Measurements from ENCODE around the gene CCRL2. TPM values are rescaled to one million over a fixed set of nuclear protein-coding genes. Genes with fewer than 3 reads are reported as not detected.

The CCRL2 gene
- 1.6 TPM for total RNA-seq

- Histone ChIP-seq H3K9me3 (ENCODE audit: control insufficient read depth in 3 of 3, low read length in 3 of 3) (no peaks in the 10 kb centered on the region), H3K9ac (ENCODE audit: low read depth in 1 of 3, low read length in 3 of 3) (peak within 1 kb of the TSS; percentile 54 to 77 (median 62)), H3K4me3 (ENCODE audit: low read length in 3 of 3) (peak within 1 kb of the TSS; percentile 48 to 60 (median 53)), H3K4me1 (ENCODE audit: control insufficient read depth in 3 of 3, insufficient read depth in 3 of 3, low read length in 3 of 3) (peaks cover 20 to 29% (median 22%) of the 10 kb centered on the region in 3 donors), H3K36me3 (ENCODE audit: control insufficient read depth in 3 of 3, insufficient read depth in 3 of 3, low read length in 3 of 3) (no peaks in the 10 kb centered on the region), H3K27me3 (ENCODE audit: control insufficient read depth in 3 of 3, insufficient read depth in 3 of 3, low read length in 3 of 3) (no peaks in the 10 kb centered on the region), H3K27ac (ENCODE audit: low read depth, low read length) (peak within 1 kb of the TSS; percentile 78)
Measured at GRCh38 chr3:46406788-46407611, at the start of gene CCRL2, which contains the start of gene CCR5AS. Gene CCRL2, plus strand, starts transcription at chr3:46407259. Its CDS starts 821 bp downstream, at chr3:46408080. Gene CCR5AS, minus strand, starts transcription at chr3:46407066.

- H3K27ac ChIP-seq (ENCODE audit: low read depth, low read length) = no peak overlapping the region
- no peaks in the 10 kb centered on the region for H3K9me3 ChIP-seq (ENCODE audit: control insufficient read depth in 3 of 3, low read length in 3 of 3)
- no peak overlapping the region for H3K9ac ChIP-seq (ENCODE audit: low read depth in 1 of 3, low read length in 3 of 3)
- H3K27me3 ChIP-seq (ENCODE audit: control insufficient read depth in 3 of 3, insufficient read depth in 3 of 3, low read length in 3 of 3) = no peaks in the 10 kb centered on the region
- H3K36me3 ChIP-seq (ENCODE audit: control insufficient read depth in 3 of 3, insufficient read depth in 3 of 3, low read length in 3 of 3) = no peaks in the 10 kb centered on the region
- H3K4me1 ChIP-seq (ENCODE audit: control insufficient read depth in 3 of 3, insufficient read depth in 3 of 3, low read length in 3 of 3) = peaks cover 0 to 8% (median 5%) of the 10 kb centered on the region in 3 donors
- no peak overlapping the region for H3K4me3 ChIP-seq (ENCODE audit: low read length in 3 of 3)
Measured at GRCh38 chr3:46358466-46358865, 48.6 kb upstream of the CCRL2 start.

- Histone ChIP-seq H3K27ac (ENCODE audit: low read depth, low read length) (peak overlapping the region; percentile 7), H3K4me1 (ENCODE audit: control insufficient read depth in 3 of 3, insufficient read depth in 3 of 3, low read length in 3 of 3) (peaks cover 0 to 8% (median 5%) of the 10 kb centered on the region in 3 donors), H3K27me3 (ENCODE audit: control insufficient read depth in 3 of 3, insufficient read depth in 3 of 3, low read length in 3 of 3) (no peaks in the 10 kb centered on the region), H3K36me3 (ENCODE audit: control insufficient read depth in 3 of 3, insufficient read depth in 3 of 3, low read length in 3 of 3) (no peaks in the 10 kb centered on the region), H3K9me3 (ENCODE audit: control insufficient read depth in 3 of 3, low read length in 3 of 3) (no peaks in the 10 kb centered on the region), H3K4me3 (ENCODE audit: low read length in 3 of 3) (no peak overlapping the region), H3K9ac (ENCODE audit: low read depth in 1 of 3, low read length in 3 of 3) (no peak overlapping the region)
Measured at GRCh38 chr3:46359733-46360493, 47.1 kb upstream of the CCRL2 start.

- Histone ChIP-seq H3K4me3 (ENCODE audit: low read length in 3 of 3) (no peak overlapping the region), H3K27ac (ENCODE audit: low read depth, low read length) (no peak overlapping the region), H3K4me1 (ENCODE audit: control insufficient read depth in 3 of 3, insufficient read depth in 3 of 3, low read length in 3 of 3) (peaks cover 0 to 8% (median 5%) of the 10 kb centered on the region in 3 donors), H3K9me3 (ENCODE audit: control insufficient read depth in 3 of 3, low read length in 3 of 3) (no peaks in the 10 kb centered on the region), H3K9ac (ENCODE audit: low read depth in 1 of 3, low read length in 3 of 3) (no peak overlapping the region), H3K36me3 (ENCODE audit: control insufficient read depth in 3 of 3, insufficient read depth in 3 of 3, low read length in 3 of 3) (no peaks in the 10 kb centered on the region), H3K27me3 (ENCODE audit: control insufficient read depth in 3 of 3, insufficient read depth in 3 of 3, low read length in 3 of 3) (no peaks in the 10 kb centered on the region)
Measured at GRCh38 chr3:46360907-46361306, 46.2 kb upstream of the CCRL2 start.

- H3K27me3 ChIP-seq (ENCODE audit: control insufficient read depth in 3 of 3, insufficient read depth in 3 of 3, low read length in 3 of 3) = peaks cover 0 to 3% (median 0%) of the 10 kb centered on the region in 3 donors
- H3K4me3 ChIP-seq (ENCODE audit: low read length in 3 of 3) = no peak overlapping the region
- H3K9ac ChIP-seq (ENCODE audit: low read depth in 1 of 3, low read length in 3 of 3) = no peak overlapping the region
- no peaks in the 10 kb centered on the region for H3K36me3 ChIP-seq (ENCODE audit: control insufficient read depth in 3 of 3, insufficient read depth in 3 of 3, low read length in 3 of 3)
- H3K4me1 ChIP-seq (ENCODE audit: control insufficient read depth in 3 of 3, insufficient read depth in 3 of 3, low read length in 3 of 3) = peaks cover 0 to 8% (median 5%) of the 10 kb centered on the region in 3 donors
- H3K27ac ChIP-seq (ENCODE audit: low read depth, low read length) = no peak overlapping the region
- H3K9me3 ChIP-seq (ENCODE audit: control insufficient read depth in 3 of 3, low read length in 3 of 3) = no peaks in the 10 kb centered on the region
Measured at GRCh38 chr3:46361408-46362283, 45.4 kb upstream of the CCRL2 start.

- peaks cover 0 to 9% (median 0%) of the 10 kb centered on the region in 3 donors for H3K27me3 ChIP-seq (ENCODE audit: control insufficient read depth in 3 of 3, insufficient read depth in 3 of 3, low read length in 3 of 3)
- H3K4me3 ChIP-seq (ENCODE audit: low read length in 3 of 3) = no peak overlapping the region
- no peak overlapping the region for H3K27ac ChIP-seq (ENCODE audit: low read depth, low read length)
- no peaks in the 10 kb centered on the region for H3K36me3 ChIP-seq (ENCODE audit: control insufficient read depth in 3 of 3, insufficient read depth in 3 of 3, low read length in 3 of 3)
- no peaks in the 10 kb centered on the region for H3K9me3 ChIP-seq (ENCODE audit: control insufficient read depth in 3 of 3, low read length in 3 of 3)
- H3K4me1 ChIP-seq (ENCODE audit: control insufficient read depth in 3 of 3, insufficient read depth in 3 of 3, low read length in 3 of 3) = peaks cover 0 to 5% (median 3%) of the 10 kb centered on the region in 3 donors
- no peak overlapping the region for H3K9ac ChIP-seq (ENCODE audit: low read depth in 1 of 3, low read length in 3 of 3)
Measured at GRCh38 chr3:46365041-46365440, 42.0 kb upstream of the CCRL2 start.

GRCh38 chr3:46365737-46366524 is 41.1 kb upstream of the CCRL2 start:
- Histone ChIP-seq H3K36me3 (ENCODE audit: control insufficient read depth in 3 of 3, insufficient read depth in 3 of 3, low read length in 3 of 3) (no peaks in the 10 kb centered on the region), H3K4me1 (ENCODE audit: control insufficient read depth in 3 of 3, insufficient read depth in 3 of 3, low read length in 3 of 3) (no peaks in the 10 kb centered on the region), H3K27me3 (ENCODE audit: control insufficient read depth in 3 of 3, insufficient read depth in 3 of 3, low read length in 3 of 3) (peaks cover 0 to 9% (median 0%) of the 10 kb centered on the region in 3 donors), H3K4me3 (ENCODE audit: low read length in 3 of 3) (no peak overlapping the region), H3K9me3 (ENCODE audit: control insufficient read depth in 3 of 3, low read length in 3 of 3) (no peaks in the 10 kb centered on the region), H3K9ac (ENCODE audit: low read depth in 1 of 3, low read length in 3 of 3) (no peak overlapping the region), H3K27ac (ENCODE audit: low read depth, low read length) (no peak overlapping the region)

GRCh38 chr3:46367811-46368210 is 39.2 kb upstream of the CCRL2 start:
- Histone ChIP-seq H3K4me3 (ENCODE audit: low read length in 3 of 3) (no peak overlapping the region), H3K27ac (ENCODE audit: low read depth, low read length) (no peak overlapping the region)

GRCh38 chr3:46368569-46368968 is 38.5 kb upstream of the CCRL2 start:
- H3K4me3 ChIP-seq (ENCODE audit: low read length in 3 of 3) = no peak overlapping the region
- no peaks in the 10 kb centered on the region for H3K4me1 ChIP-seq (ENCODE audit: control insufficient read depth in 3 of 3, insufficient read depth in 3 of 3, low read length in 3 of 3)
- no peak overlapping the region for H3K9ac ChIP-seq (ENCODE audit: low read depth in 1 of 3, low read length in 3 of 3)
- H3K9me3 ChIP-seq (ENCODE audit: control insufficient read depth in 3 of 3, low read length in 3 of 3) = no peaks in the 10 kb centered on the region
- H3K27me3 ChIP-seq (ENCODE audit: control insufficient read depth in 3 of 3, insufficient read depth in 3 of 3, low read length in 3 of 3) = peaks cover 3 to 9% (median 5%) of the 10 kb centered on the region in 3 donors
- H3K36me3 ChIP-seq (ENCODE audit: control insufficient read depth in 3 of 3, insufficient read depth in 3 of 3, low read length in 3 of 3) = no peaks in the 10 kb centered on the region
- no peak overlapping the region for H3K27ac ChIP-seq (ENCODE audit: low read depth, low read length)

More at GRCh38 chr3:46367811-46368210, 39.2 kb upstream of the CCRL2 start:
- no peaks in the 10 kb centered on the region for H3K36me3 ChIP-seq (ENCODE audit: control insufficient read depth in 3 of 3, insufficient read depth in 3 of 3, low read length in 3 of 3)
- H3K9ac ChIP-seq (ENCODE audit: low read depth in 1 of 3, low read length in 3 of 3) = no peak overlapping the region
- H3K4me1 ChIP-seq (ENCODE audit: control insufficient read depth in 3 of 3, insufficient read depth in 3 of 3, low read length in 3 of 3) = no peaks in the 10 kb centered on the region
- H3K27me3 ChIP-seq (ENCODE audit: control insufficient read depth in 3 of 3, insufficient read depth in 3 of 3, low read length in 3 of 3) = peaks cover 0 to 9% (median 3%) of the 10 kb centered on the region in 3 donors
- no peaks in the 10 kb centered on the region for H3K9me3 ChIP-seq (ENCODE audit: control insufficient read depth in 3 of 3, low read length in 3 of 3)
